ENCODE measurements around the gene SCUBE1.

GRCh38 chr22:43272869-43273318 is 70.3 kb downstream of the SCUBE1 start:
- TF ChIP-seq, protein P1, sequence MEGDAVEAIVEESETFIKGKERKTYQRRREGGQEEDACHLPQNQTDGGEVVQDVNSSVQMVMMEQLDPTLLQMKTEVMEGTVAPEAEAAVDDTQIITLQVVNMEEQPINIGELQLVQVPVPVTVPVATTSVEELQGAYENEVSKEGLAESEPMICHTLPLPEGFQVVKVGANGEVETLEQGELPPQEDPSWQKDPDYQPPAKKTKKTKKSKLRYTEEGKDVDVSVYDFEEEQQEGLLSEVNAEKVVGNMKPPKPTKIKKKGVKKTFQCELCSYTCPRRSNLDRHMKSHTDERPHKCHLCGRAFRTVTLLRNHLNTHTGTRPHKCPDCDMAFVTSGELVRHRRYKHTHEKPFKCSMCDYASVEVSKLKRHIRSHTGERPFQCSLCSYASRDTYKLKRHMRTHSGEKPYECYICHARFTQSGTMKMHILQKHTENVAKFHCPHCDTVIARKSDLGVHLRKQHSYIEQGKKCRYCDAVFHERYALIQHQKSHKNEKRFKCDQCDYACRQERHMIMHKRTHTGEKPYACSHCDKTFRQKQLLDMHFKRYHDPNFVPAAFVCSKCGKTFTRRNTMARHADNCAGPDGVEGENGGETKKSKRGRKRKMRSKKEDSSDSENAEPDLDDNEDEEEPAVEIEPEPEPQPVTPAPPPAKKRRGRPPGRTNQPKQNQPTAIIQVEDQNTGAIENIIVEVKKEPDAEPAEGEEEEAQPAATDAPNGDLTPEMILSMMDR (IDR thresholded peaks at IDR 0.05; ENCODE audit: low read length) = no peak
- TF ChIP-seq EZH2 (IDR thresholded peaks at IDR 0.05; ENCODE audit: borderline replicate concordance, low read length) = no peak

Data from OCI-LY1 (cell line).